Erythroblast (primary cell): ENCODE results near the gene RAB11FIP3.

Source experiments
- GATA1 ChIP-seq: IDR thresholded peaks from 2 replicates; pipeline ENCODE4 v1.6.1; 2011; ENCODE audit warnings: low read depth, mild to moderate bottlenecking, control low read depth, low read length, moderate library complexity
- POLR2A ChIP-seq: IDR thresholded peaks from 2 replicates; pipeline ENCODE4 v1.6.1; 2011; ENCODE audit warnings: mild to moderate bottlenecking, low read length

GRCh38 chr16:445566-445965, 20.1 kb downstream of the RAB11FIP3 start:
- TF ChIP-seq POLR2A, result no peak
- no peak for TF ChIP-seq GATA1
